ENCODE data around the gene UGT1A5.

The UGT1A5 gene

GRCh38 chr2:233810385-233810784 lies 97.7 kb downstream of the UGT1A5 start:
- no peak for DNase-seq (ENCODE audit: low read depth in 2 of 2)

- no peak for DNase-seq (ENCODE audit: low read depth in 2 of 2)
These were observed 98.4 kb downstream of the UGT1A5 start for GRCh38 chr2:233811087-233811486.

GRCh38 chr2:233811732-233812131 lies 99.0 kb downstream of the UGT1A5 start:
- no peak for DNase-seq (ENCODE audit: low read depth in 2 of 2)

GRCh38 chr2:233813236-233814055 lies 100.7 kb downstream of the UGT1A5 start:
- no peak for DNase-seq (ENCODE audit: low read depth in 2 of 2)

GRCh38 chr2:233814056-233814835 lies 101.5 kb downstream of the UGT1A5 start:
- DNase-seq (ENCODE audit: low read depth in 2 of 2), result no peak

GRCh38 chr2:233815861-233816260 lies 103.2 kb downstream of the UGT1A5 start:
- DNase-seq (ENCODE audit: low read depth in 2 of 2), result no peak

- DNase-seq (ENCODE audit: low read depth in 2 of 2), result no peak
These were observed 103.6 kb downstream of the UGT1A5 start for GRCh38 chr2:233816334-233816733.

GRCh38 chr2:233816771-233817170 lies 104.1 kb downstream of the UGT1A5 start:
- DNase-seq (ENCODE audit: low read depth in 2 of 2), result no peak

GRCh38 chr2:233817361-233817911 lies 104.7 kb downstream of the UGT1A5 start:
- no peak for DNase-seq (ENCODE audit: low read depth in 2 of 2)

- no peak for DNase-seq (ENCODE audit: low read depth in 2 of 2)
These were observed 105.4 kb downstream of the UGT1A5 start for GRCh38 chr2:233817995-233818638.

- no peak for DNase-seq (ENCODE audit: low read depth in 2 of 2)
These were observed 106.2 kb downstream of the UGT1A5 start for GRCh38 chr2:233818639-233819621.

- no peak for DNase-seq (ENCODE audit: low read depth in 2 of 2)
These were observed 107.4 kb downstream of the UGT1A5 start for GRCh38 chr2:233819884-233820773.

GRCh38 chr2:233820774-233821105 lies 108.0 kb downstream of the UGT1A5 start:
- no peak for DNase-seq (ENCODE audit: low read depth in 2 of 2)

GRCh38 chr2:233821196-233821595 lies 108.5 kb downstream of the UGT1A5 start:
- no peak for DNase-seq (ENCODE audit: low read depth in 2 of 2)

- DNase-seq (ENCODE audit: low read depth in 2 of 2), result no peak
These were observed 109.0 kb downstream of the UGT1A5 start for GRCh38 chr2:233821709-233822100.

GRCh38 chr2:233822101-233822771 lies 109.5 kb downstream of the UGT1A5 start:
- DNase-seq (ENCODE audit: low read depth in 2 of 2), result no peak
